MV-4-11 (cell line): Measurements from ENCODE around the gene GULP1.
"Not testable (repeated sequence)": the region's sequence is repeated elsewhere in the genome, so short reads cannot be mapped to it uniquely, and the experiment has no call there.

Source experiments
- DNase-seq: peaks from one replicate; lab custom pipeline; 2025; lab: John Stamatoyannopoulos, UW

GULP1 gene, protein sequence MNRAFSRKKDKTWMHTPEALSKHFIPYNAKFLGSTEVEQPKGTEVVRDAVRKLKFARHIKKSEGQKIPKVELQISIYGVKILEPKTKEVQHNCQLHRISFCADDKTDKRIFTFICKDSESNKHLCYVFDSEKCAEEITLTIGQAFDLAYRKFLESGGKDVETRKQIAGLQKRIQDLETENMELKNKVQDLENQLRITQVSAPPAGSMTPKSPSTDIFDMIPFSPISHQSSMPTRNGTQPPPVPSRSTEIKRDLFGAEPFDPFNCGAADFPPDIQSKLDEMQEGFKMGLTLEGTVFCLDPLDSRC

DNA sequence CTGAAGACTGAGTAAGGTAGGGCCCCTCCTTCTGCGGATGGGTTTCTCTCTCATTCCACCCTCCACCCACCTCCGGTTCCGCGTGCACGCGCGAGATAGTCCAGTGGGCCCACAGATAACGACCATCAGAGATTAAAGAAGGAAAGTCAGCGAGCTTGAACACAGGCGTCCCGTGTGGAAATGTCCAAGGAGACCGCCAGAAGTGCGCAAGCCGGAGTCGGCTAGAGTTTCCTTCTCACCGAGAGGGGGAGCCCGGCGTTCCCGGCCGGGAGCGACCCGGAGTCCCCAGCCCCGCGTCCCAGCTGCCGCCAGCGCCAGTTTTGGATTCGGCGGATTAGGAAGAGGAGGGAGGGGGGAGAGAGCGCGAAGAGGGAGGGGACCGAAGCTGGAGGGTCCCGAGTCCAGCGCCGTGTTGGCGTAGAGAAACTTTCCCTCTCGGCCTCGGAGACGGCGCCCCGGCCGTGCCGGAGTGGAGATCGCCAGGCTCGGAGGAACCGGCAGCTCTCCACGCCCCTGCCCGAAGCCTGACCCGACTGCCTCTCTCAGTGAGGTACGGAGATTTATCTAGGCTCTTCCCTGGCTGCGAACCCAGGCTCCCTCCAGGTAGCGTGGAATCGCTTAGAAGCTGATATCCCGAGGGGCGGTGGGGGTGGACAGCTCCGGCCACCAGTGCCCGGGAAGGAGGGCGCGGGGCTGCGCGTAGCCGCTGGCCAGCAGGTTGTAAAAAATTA is at the start of gene GULP1:
Gene GULP1 (plus strand): TSS at position 258 of the 731 bp plus-strand sequence. CDS start 185,829 bp downstream, outside the sequence.
- no peak for DNase-seq

DNA sequence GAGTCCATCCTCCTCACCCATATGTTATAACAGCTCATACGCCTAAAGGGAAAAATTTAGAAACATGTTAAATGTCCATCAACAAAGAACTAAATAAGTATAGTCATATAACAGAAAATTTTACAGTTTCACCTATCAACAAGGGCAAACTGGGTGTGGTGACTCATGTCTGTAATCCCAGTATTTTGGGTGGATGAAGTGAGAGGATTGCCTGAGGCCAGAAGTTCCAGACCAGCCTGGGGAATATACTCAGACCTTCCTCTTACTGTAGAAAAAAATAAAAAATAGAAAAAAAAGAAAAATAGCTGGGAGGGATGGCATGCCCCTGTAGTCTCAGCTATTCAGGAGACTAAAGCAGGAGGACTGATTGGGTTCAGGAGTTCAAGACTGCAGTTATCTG is 48.3 kb upstream of the GULP1 start:
- DNase-seq, result no peak

- no peak for DNase-seq
Observed at GRCh38 chr2:188244383-188244782, 47.3 kb upstream of the GULP1 start.

GRCh38 chr2:188245230-188245629 is 46.4 kb upstream of the GULP1 start:
- DNase-seq, result no peak

- no peak for DNase-seq
Observed at GRCh38 chr2:188248513-188248912, 43.2 kb upstream of the GULP1 start.

DNA sequence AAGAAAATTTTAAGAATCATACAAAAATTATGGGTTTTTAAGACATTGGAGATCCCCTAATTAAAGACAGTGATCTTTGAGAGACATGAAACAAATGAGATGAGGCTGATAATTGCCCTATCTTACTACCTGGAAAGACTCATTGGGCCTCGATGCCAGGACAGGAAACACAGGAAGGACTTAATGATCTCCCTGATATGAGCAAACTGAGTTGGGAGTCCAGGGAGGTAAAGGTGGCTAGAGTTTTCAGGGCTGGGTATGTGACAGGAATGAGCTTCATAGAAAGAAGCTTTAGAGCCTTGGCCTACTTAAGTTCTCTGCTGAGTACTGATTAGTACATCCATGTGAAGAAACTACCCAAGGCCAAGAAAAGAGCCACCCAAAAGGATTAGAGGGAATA is 40.6 kb upstream of the GULP1 start:
- DNase-seq, result no peak

DNA sequence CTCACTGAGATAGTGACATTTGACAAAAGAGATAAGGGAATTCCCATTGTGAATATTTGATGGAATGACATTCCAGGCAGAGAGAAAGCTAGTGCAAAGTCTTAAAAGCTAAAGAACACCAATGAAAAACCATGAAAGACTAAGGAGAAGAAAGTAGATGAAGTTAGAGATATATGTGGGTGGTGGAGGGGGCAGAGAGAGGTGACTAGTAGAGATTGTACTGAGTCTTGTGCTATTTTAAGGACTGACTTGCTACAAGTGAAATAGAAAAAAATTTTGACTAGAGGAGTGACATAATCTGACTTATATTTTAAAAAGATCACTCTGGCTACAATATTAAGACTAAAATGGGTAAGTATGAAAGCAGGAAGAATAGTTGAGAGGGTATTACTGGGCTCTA is 35.3 kb upstream of the GULP1 start:
- no peak for DNase-seq

DNA sequence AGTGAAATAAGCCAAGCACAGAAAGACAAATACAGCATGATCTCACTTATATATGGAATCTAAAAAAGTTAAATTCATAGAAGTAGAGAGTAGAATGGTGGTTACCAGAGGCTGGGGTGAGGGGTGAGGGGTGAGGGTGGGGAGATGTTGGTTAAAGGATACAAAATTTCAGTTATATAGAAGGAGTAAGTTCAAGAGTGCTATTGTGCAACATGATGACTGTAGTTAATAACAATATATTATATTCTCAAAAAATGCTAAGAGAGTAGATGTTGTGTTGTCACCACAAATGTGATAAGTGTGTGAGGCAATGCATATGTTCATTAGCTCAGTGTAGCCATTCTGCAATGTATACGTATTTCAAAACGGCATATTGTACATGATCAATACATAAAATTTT is 26.4 kb upstream of the GULP1 start:
- DNase-seq, result no peak

DNA sequence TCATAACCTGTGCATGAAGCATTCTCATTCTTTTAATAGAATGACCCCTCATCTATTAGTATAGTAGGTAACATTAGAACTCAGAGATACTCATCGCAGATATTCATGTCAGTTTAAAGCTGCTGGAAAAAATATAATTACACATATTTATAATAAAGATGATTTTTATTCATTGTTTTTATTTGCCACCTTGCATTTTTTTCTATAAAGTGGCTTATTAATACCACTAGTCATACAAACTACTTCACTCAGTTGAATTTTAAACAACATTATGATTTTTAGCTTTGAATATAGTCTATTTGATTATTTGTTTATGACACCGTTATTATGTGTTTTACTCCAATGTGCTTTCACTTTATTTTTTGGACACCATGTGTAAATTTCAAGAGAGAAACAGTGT is 23.9 kb upstream of the GULP1 start:
- no peak for DNase-seq

GRCh38 chr2:188269004-188269403 is 22.7 kb upstream of the GULP1 start:
- no peak for DNase-seq

DNA sequence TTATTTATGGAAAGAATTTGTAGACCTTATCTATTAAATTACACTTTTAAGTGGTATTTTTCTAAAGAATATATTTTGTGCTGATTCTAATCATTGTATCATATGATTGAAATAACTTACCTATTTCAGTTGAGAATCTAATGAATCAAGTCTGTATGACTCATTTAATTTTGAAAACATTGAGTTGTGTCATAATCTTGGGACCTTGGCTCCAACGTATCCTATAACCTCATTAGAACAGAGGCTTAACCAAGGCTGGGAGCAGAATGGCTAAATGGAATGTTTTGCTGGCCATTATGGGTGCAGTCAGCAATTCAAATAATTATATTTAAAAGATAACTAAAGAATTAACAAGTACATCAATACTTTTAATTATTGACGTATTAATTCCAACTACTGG is 19.6 kb upstream of the GULP1 start:
- no peak for DNase-seq

GRCh38 chr2:188274274-188274673 is 17.4 kb upstream of the GULP1 start:
- no peak for DNase-seq

GRCh38 chr2:188276255-188276654 is 15.4 kb upstream of the GULP1 start:
- DNase-seq, result no peak

DNA sequence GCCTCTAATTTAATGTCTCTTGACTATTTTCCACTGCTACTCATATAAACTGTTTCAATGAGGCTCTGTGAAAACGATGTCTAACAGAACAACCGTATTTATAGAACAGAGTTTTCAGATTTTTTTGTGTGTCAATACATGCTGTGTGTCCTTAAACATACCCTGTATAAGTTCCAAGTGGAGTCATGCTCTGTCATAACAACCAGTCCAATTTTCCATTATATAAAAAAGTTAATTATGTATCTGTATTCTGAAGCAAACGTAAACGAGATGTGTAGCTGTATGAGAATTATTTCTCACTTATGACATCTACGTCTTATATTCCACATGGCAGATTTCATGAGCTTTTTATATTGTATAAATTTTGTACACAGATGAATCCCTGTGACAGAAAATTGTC is 13.9 kb upstream of the GULP1 start:
- DNase-seq, result no peak

DNA sequence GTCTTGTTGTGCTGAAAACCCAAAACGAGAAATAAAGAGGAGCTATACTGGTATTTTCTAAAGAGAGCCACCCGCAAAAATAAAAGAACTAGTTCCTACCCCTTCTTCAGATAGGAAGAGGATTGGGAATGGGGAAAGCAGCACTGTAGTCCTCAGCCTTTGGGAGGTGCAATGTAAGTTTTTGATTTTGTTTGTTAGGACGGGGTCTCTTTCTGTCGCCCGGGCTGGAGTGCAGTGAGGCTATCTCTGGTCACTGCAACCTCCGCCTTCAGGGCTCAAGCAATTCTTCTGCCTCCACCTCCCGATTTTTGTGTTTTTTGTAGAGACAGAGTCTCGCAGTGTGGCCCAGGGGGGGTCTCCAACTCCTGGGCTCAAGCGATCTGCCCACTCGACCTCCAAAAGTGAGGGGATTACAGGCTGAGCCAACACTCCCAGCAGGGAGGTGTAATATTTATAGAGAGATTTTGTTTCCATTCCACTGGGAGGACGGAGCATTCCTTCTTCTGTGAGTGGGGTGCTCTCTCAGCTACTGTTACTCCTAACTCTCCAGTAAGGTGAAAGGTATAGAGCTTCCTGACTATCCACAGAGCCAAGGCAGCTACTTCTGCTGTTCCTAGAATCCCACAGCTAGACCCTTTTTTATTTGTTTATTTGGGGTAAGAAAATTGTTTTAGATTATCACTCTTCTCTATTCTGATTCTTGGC is 13.1 kb upstream of the GULP1 start:
- DNase-seq, result no peak

DNA sequence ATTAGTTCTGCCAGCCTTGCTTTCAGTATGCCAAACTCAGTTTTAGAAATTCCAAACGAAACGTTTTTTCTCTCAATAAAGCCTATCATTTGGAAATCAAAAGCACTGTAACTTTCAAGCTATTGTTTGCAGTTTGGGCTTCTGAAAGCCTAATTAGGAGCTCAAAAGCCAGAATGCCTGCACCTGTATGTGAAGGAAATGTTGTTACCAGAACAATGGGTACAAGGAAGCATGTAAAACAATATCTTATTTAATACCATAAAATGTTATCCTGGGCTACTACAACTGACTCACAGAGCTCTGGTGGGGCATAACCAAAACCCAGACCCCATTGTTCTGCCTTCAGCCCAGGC is 12.6 kb upstream of the GULP1 start:
- DNase-seq, result no peak

GRCh38 chr2:188280811-188281222 is 10.9 kb upstream of the GULP1 start:
- DNase-seq, result no peak

DNA sequence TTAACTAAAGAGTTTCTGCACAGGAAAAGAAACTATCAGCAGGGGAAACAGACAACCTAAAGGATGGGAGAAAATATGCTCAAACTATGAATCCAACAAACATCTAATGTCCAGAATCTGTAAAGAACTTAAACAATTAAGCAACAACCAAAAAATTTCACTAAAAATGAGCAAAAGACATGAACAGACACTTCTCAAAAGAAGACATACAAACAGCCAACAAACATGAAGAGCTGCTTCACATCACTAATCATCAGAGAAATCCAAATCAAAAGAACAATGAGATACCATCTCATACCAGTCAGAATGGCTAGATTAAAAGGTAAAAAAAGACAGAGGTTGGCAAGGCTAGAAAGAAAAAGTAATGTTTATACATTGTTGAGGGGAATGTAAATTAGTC is 8.8 kb upstream of the GULP1 start:
- no peak for DNase-seq

GRCh38 chr2:188284251-188284650 is 7.4 kb upstream of the GULP1 start:
- not testable (repeated sequence) for DNase-seq

DNA sequence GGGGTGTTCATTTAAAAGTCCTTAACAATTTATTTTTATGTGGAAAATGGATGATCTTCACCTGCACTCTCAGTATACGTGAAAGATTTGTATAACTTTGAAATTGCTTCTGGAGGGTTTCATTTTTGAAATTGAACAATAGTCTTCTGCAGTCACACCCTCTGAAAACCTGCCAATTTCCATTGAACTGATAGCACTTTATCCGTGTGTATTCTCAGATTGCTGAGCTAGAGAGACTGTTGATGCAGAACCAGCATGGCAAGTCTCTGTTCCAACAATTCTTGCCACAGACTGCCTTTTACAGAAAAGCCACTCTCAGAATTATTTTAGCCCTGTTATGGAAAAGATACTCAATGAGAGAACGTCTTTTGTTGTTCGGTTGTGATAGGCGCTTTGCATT is 6.6 kb upstream of the GULP1 start:
- DNase-seq, result no peak

GRCh38 chr2:188285774-188286173 is 5.9 kb upstream of the GULP1 start:
- DNase-seq, result no peak

GRCh38 chr2:188291142-188291616 is 495 bp upstream of the GULP1 start:
- DNase-seq, result no peak
